ENCODE results near the gene TMEM132D.

TMEM132D gene

DNA sequence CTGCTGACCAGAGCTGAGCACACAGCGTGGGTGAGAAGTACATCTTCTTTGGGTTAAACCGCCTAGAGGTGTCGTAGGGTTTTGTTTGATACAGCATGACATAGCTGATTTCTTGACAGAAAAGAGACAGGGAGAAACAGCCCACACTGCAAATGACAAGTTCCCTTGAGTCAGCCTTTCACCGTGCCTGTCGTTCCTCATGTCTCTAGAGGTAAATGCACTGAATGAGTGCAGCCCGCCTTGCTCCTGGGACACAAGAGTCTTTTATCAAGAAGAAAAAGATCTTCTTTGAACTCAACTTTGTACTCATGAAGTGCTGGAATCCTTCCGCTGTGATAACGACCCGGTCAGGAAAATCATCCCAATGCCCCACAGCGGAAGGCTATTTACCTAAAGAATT, 77.6 kb downstream of the TMEM132D start:
- H2AFZ ChIP-seq (ENCODE audit: low read length, unreplicated experiment) = no peak overlapping the region
- no peak overlapping the region for H3K27ac ChIP-seq (ENCODE audit: low read depth, low read length)
- no peaks in the 10 kb centered on the region for H3K36me3 ChIP-seq (ENCODE audit: insufficient read depth, low read length)
- H3K27me3 ChIP-seq (ENCODE audit: insufficient read depth, low read length) = no peaks in the 10 kb centered on the region
- no peak overlapping the region for H3K4me3 ChIP-seq (ENCODE audit: low read depth, low read length)
- H3K79me2 ChIP-seq (ENCODE audit: control insufficient read depth, insufficient read depth, low read length, unreplicated experiment) = no peaks in the 10 kb centered on the region
- H3K4me1 ChIP-seq (ENCODE audit: control insufficient read depth, insufficient read depth, low read length, unreplicated experiment) = no peaks in the 10 kb centered on the region

DNA sequence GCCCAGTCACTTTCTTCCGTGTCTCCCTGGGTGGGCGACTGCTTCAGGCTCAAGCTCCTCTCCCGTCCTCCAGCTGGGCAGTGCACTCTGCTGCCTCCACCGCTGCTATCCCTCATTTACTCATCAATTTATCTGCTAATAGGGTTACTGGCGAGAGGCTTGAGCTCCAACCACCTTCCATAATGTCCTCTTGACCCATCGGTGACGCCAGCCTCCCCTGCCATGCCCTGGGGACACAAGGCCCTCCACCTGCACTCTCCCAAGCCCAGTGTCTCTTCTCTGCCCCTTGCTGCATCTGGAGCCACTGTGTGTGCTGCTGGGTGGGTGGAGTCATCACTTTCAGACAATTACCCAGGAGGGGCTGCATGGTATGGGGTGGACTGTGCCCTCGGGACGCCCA, 78.5 kb downstream of the TMEM132D start:
- no peak overlapping the region for H3K27ac ChIP-seq (ENCODE audit: low read depth, low read length)
- H2AFZ ChIP-seq (ENCODE audit: low read length, unreplicated experiment) = no peak overlapping the region
- no peaks in the 10 kb centered on the region for H3K36me3 ChIP-seq (ENCODE audit: insufficient read depth, low read length)
- H3K79me2 ChIP-seq (ENCODE audit: control insufficient read depth, insufficient read depth, low read length, unreplicated experiment) = no peaks in the 10 kb centered on the region
- H3K4me1 ChIP-seq (ENCODE audit: control insufficient read depth, insufficient read depth, low read length, unreplicated experiment) = no peaks in the 10 kb centered on the region
- H3K4me3 ChIP-seq (ENCODE audit: low read depth, low read length) = no peak overlapping the region
- H3K27me3 ChIP-seq (ENCODE audit: insufficient read depth, low read length) = no peaks in the 10 kb centered on the region

DNA sequence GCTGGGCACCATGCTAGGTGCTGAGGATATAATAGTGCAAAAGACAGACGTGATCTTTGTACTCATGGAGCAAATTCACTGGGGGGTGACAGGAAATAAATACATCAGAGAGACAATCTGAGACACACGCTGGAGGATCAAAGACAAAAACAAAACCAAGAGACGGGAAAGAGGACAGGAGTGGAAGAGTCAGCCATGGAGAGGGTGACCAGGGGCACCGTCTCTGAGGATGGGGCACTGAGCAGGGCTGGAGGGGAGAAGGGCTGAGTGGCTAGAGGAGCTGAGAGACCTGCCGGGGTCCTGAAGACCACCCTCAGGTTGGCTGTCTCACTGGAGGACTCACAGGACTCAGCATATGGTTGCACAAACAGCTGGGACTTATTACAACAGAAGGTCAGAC, 81.9 kb downstream of the TMEM132D start:
- H3K79me2 ChIP-seq (ENCODE audit: control insufficient read depth, insufficient read depth, low read length, unreplicated experiment) = no peaks in the 10 kb centered on the region
- no peaks in the 10 kb centered on the region for H3K4me1 ChIP-seq (ENCODE audit: control insufficient read depth, insufficient read depth, low read length, unreplicated experiment)
- no peak overlapping the region for H3K4me3 ChIP-seq (ENCODE audit: low read depth, low read length)
- H3K27me3 ChIP-seq (ENCODE audit: insufficient read depth, low read length) = no peaks in the 10 kb centered on the region
- H2AFZ ChIP-seq (ENCODE audit: low read length, unreplicated experiment) = no peak overlapping the region
- H3K36me3 ChIP-seq (ENCODE audit: insufficient read depth, low read length) = no peaks in the 10 kb centered on the region
- no peak overlapping the region for H3K27ac ChIP-seq (ENCODE audit: low read depth, low read length)

DNA sequence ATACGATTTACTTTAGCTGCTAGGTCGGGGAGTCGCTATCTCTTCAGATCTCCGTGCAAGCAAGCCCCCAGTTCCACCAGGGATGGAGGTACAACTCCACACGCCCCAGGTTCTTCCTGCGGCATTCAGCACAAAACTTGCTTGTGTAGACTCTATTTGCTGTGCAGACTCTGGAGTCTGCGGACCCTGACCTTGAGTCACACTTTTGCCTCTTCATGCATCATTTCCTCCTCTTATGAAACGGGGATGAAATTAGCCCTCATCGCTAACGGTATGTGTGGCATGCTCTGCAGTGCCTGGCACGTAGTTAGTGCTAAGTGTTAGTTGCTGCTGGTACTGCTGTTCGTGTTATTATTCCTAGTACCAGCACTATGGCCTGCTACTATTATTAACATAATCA, 84.4 kb downstream of the TMEM132D start:
- no peaks in the 10 kb centered on the region for H3K27me3 ChIP-seq (ENCODE audit: insufficient read depth, low read length)
- no peak overlapping the region for H3K27ac ChIP-seq (ENCODE audit: low read depth, low read length)
- H3K79me2 ChIP-seq (ENCODE audit: control insufficient read depth, insufficient read depth, low read length, unreplicated experiment) = no peaks in the 10 kb centered on the region
- no peaks in the 10 kb centered on the region for H3K4me1 ChIP-seq (ENCODE audit: control insufficient read depth, insufficient read depth, low read length, unreplicated experiment)
- no peaks in the 10 kb centered on the region for H3K36me3 ChIP-seq (ENCODE audit: insufficient read depth, low read length)
- no peak overlapping the region for H3K4me3 ChIP-seq (ENCODE audit: low read depth, low read length)
- H2AFZ ChIP-seq (ENCODE audit: low read length, unreplicated experiment) = no peak overlapping the region

DNA sequence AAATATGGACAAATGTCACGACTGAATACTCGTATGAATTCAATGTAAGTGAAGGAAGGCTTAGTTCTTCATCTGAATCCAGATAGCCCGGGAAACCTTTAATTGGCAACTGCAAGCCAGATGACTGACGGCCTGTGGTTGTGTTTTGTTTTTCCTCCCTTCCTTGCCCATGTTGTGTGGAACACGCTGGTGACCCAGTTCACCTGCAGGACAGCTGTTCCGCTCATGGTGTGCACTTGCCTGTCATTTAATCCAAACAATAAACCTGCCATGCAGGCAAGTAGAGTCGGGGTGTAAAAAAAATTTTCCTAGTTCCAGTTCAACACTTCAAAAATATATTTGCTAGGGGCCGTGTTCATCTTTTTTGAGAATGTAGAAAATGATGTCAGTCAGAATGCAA, 88.0 kb downstream of the TMEM132D start:
- Histone ChIP-seq H3K4me1 (ENCODE audit: control insufficient read depth, insufficient read depth, low read length, unreplicated experiment) (no peaks in the 10 kb centered on the region), H3K27me3 (ENCODE audit: insufficient read depth, low read length) (no peaks in the 10 kb centered on the region), H3K79me2 (ENCODE audit: control insufficient read depth, insufficient read depth, low read length, unreplicated experiment) (no peaks in the 10 kb centered on the region), H3K27ac (ENCODE audit: low read depth, low read length) (no peak overlapping the region), H3K4me3 (ENCODE audit: low read depth, low read length) (no peak overlapping the region), H2AFZ (ENCODE audit: low read length, unreplicated experiment) (no peak overlapping the region), H3K36me3 (ENCODE audit: insufficient read depth, low read length) (no peaks in the 10 kb centered on the region)

DNA sequence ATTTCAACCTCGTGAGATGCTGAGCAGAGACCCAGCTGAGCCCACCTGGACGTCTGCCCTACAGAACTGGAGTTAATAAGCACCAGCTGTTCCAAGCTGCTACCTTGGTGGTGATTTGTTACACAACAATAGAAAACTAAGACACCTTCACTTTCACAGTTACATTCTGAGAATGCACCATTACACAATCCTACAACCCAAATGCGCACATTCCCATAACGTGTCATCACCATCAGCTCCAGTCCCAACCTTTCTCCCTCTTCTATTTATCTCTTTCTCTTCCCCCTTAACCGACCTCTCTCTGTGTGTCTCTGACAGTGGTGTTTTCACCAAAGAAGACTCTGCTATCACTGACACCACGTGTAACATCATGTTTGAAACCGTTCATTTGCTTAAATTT, 91.9 kb downstream of the TMEM132D start:
- no peaks in the 10 kb centered on the region for H3K79me2 ChIP-seq (ENCODE audit: control insufficient read depth, insufficient read depth, low read length, unreplicated experiment)
- no peaks in the 10 kb centered on the region for H3K4me1 ChIP-seq (ENCODE audit: control insufficient read depth, insufficient read depth, low read length, unreplicated experiment)
- no peak overlapping the region for H3K27ac ChIP-seq (ENCODE audit: low read depth, low read length)
- H3K4me3 ChIP-seq (ENCODE audit: low read depth, low read length) = no peak overlapping the region
- H3K36me3 ChIP-seq (ENCODE audit: insufficient read depth, low read length) = no peaks in the 10 kb centered on the region
- no peaks in the 10 kb centered on the region for H3K27me3 ChIP-seq (ENCODE audit: insufficient read depth, low read length)
- no peak overlapping the region for H2AFZ ChIP-seq (ENCODE audit: low read length, unreplicated experiment)

DNA sequence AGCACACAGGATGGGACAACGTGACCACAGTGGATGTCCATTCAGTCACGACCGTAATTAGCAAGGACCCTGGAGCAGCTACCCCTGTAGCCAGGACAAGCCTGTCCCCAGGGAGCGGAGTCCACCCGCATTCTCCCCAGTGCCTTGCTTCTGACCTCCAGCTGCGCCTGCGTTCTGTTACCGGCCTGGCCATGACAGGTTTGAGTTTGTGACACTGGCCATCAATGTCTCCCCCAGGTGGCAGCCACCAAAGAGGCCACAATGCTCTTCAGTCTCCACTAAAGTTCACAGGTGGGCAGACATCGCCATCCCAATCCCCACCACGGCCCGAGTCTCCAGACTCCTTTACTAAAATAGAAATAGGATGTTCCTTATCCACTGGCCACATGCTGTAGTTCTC, 96.7 kb downstream of the TMEM132D start:
- Histone ChIP-seq H3K36me3 (ENCODE audit: insufficient read depth, low read length) (no peaks in the 10 kb centered on the region), H3K4me1 (ENCODE audit: control insufficient read depth, insufficient read depth, low read length, unreplicated experiment) (no peaks in the 10 kb centered on the region), H3K27ac (ENCODE audit: low read depth, low read length) (no peak overlapping the region), H3K79me2 (ENCODE audit: control insufficient read depth, insufficient read depth, low read length, unreplicated experiment) (no peaks in the 10 kb centered on the region), H3K4me3 (ENCODE audit: low read depth, low read length) (no peak overlapping the region), H3K27me3 (ENCODE audit: insufficient read depth, low read length) (no peaks in the 10 kb centered on the region), H2AFZ (ENCODE audit: low read length, unreplicated experiment) (no peak overlapping the region)

DNA sequence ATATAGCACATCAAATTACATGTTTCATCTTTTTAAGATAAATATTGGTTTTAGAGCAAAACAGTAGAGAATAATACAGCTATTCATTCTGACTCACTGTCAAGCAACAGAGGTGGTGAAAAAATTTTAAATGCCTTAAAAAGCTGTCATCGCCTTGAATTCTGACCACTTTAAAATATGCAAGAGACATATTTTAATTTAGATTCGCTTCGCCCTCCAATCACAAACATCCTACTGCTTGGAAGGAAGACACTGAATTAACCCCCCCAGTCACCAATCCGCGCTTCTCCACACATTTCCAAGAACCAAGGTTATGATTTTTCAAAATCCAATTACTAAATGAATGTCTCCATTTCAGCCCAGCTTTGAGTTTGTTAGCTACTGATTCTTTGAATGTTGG, 112.4 kb downstream of the TMEM132D start:
- Histone ChIP-seq H3K27me3 (ENCODE audit: insufficient read depth, low read length) (no peaks in the 10 kb centered on the region), H3K27ac (ENCODE audit: low read depth, low read length) (no peak overlapping the region), H3K4me1 (ENCODE audit: control insufficient read depth, insufficient read depth, low read length, unreplicated experiment) (no peaks in the 10 kb centered on the region), H3K4me3 (ENCODE audit: low read depth, low read length) (no peak overlapping the region), H3K36me3 (ENCODE audit: insufficient read depth, low read length) (no peaks in the 10 kb centered on the region), H2AFZ (ENCODE audit: low read length, unreplicated experiment) (no peak overlapping the region), H3K79me2 (ENCODE audit: control insufficient read depth, insufficient read depth, low read length, unreplicated experiment) (no peaks in the 10 kb centered on the region)

DNA sequence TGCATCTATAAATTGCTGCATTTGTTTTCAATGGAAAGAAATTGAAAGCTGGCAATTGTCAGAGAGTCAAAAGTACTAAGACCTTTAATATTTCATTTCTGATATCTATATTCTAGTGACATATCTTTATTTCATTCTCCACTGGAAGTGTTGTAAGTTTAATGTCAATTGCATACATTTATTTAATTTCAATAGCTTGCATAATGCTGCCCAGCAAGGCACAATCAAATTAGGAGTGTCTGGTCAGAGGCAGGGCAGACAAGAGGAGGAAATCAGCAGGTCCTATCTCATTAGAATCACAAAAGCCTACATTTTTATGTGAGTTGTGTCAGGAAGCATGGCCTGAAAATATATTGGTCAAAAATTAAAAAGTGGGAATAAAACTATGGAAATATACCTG, 112.9 kb downstream of the TMEM132D start:
- no peaks in the 10 kb centered on the region for H3K36me3 ChIP-seq (ENCODE audit: insufficient read depth, low read length)
- no peak overlapping the region for H3K4me3 ChIP-seq (ENCODE audit: low read depth, low read length)
- no peaks in the 10 kb centered on the region for H3K27me3 ChIP-seq (ENCODE audit: insufficient read depth, low read length)
- no peaks in the 10 kb centered on the region for H3K4me1 ChIP-seq (ENCODE audit: control insufficient read depth, insufficient read depth, low read length, unreplicated experiment)
- no peaks in the 10 kb centered on the region for H3K79me2 ChIP-seq (ENCODE audit: control insufficient read depth, insufficient read depth, low read length, unreplicated experiment)
- no peak overlapping the region for H3K27ac ChIP-seq (ENCODE audit: low read depth, low read length)
- H2AFZ ChIP-seq (ENCODE audit: low read length, unreplicated experiment) = no peak overlapping the region

DNA sequence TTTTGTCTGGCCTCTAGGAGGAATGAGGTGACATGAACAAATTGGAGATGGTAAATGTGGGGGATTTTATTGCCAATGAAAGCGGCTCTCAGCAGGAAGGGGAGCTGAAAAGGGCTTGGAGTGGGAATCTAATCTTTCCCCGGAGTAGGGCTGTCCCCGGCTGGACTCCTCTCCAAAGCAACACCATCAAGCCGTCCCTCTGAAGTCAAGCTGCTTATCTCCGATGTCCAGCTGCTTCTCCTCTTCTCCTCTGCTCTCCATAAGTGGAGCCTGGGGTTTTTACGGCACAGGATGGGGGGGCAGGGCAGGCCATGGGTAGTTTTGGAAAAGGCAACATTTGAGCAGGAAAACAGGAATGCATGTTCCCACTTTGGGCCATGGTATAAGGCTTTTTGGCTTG, 113.5 kb downstream of the TMEM132D start:
- Histone ChIP-seq H3K27ac (ENCODE audit: low read depth, low read length) (no peak overlapping the region), H3K4me3 (ENCODE audit: low read depth, low read length) (no peak overlapping the region), H3K4me1 (ENCODE audit: control insufficient read depth, insufficient read depth, low read length, unreplicated experiment) (no peaks in the 10 kb centered on the region), H3K79me2 (ENCODE audit: control insufficient read depth, insufficient read depth, low read length, unreplicated experiment) (no peaks in the 10 kb centered on the region), H3K27me3 (ENCODE audit: insufficient read depth, low read length) (no peaks in the 10 kb centered on the region), H2AFZ (ENCODE audit: low read length, unreplicated experiment) (no peak overlapping the region), H3K36me3 (ENCODE audit: insufficient read depth, low read length) (no peaks in the 10 kb centered on the region)

DNA sequence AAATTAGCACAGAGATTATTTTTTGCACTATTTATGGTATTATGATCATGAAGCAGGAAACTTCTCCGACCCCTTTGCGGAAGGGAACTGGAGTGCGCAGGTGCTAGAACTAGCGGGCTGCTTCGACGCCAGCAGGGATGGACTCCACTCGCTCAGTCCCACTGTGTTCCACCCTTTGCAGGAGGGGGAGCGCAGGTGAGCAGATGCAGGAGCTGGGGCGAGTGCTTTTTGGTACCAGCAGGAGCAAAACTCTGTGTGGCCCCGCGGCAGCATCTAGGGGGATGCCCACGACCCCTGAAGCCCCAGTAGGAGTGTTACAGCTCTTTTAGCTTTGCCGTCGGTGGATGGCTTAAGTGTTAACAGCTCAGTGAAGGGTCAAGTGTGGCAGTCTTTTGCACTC, 113.9 kb downstream of the TMEM132D start:
- no peaks in the 10 kb centered on the region for H3K27me3 ChIP-seq (ENCODE audit: insufficient read depth, low read length)
- no peaks in the 10 kb centered on the region for H3K79me2 ChIP-seq (ENCODE audit: control insufficient read depth, insufficient read depth, low read length, unreplicated experiment)
- H3K36me3 ChIP-seq (ENCODE audit: insufficient read depth, low read length) = no peaks in the 10 kb centered on the region
- no peaks in the 10 kb centered on the region for H3K4me1 ChIP-seq (ENCODE audit: control insufficient read depth, insufficient read depth, low read length, unreplicated experiment)
- H3K4me3 ChIP-seq (ENCODE audit: low read depth, low read length) = no peak overlapping the region
- no peak overlapping the region for H2AFZ ChIP-seq (ENCODE audit: low read length, unreplicated experiment)
- no peak overlapping the region for H3K27ac ChIP-seq (ENCODE audit: low read depth, low read length)

Data from ACC112 (cell line).